ENCODE measurements around the gene ACLY. TPM values are rescaled to one million over a fixed set of nuclear protein-coding genes. Genes with fewer than 3 reads are reported as not detected.

Gene ACLY
- total RNA-seq, 1 donor: 446 TPM

DNA sequence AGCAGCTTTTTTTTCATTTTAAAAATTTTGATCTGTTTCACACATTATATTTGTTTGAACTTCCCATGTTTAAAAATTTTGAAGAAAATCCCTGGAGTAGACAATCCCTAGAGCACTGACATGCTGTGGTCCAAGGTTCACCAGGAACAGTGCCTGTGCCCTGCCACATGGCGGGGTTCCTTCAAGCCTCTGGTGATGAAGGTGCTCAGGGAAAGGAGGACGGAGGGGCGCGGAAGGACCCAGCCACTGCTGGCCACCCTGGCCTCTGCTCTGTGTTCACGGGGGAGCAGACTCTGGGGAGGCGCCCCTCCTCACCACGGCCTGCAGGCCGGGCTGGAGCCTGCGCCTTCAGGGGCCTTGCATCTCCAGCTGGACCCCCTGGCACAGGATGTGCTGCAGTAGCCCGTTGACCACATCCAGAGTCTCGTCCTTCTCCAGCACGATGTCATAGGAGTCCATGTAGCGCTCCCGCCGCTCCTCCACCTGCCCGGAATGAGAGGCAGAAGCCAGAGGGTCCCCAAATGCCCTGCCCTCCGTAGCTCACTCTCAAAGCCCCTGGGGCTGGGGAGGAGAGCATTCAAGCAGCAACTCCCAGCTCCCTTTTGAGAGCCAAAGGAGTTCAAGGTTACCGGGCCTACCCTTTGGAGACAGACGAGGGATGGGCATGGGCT lies 93.4 kb downstream of the ACLY start:
- TF ChIP-seq, protein P1, sequence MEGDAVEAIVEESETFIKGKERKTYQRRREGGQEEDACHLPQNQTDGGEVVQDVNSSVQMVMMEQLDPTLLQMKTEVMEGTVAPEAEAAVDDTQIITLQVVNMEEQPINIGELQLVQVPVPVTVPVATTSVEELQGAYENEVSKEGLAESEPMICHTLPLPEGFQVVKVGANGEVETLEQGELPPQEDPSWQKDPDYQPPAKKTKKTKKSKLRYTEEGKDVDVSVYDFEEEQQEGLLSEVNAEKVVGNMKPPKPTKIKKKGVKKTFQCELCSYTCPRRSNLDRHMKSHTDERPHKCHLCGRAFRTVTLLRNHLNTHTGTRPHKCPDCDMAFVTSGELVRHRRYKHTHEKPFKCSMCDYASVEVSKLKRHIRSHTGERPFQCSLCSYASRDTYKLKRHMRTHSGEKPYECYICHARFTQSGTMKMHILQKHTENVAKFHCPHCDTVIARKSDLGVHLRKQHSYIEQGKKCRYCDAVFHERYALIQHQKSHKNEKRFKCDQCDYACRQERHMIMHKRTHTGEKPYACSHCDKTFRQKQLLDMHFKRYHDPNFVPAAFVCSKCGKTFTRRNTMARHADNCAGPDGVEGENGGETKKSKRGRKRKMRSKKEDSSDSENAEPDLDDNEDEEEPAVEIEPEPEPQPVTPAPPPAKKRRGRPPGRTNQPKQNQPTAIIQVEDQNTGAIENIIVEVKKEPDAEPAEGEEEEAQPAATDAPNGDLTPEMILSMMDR (IDR thresholded peaks at IDR 0.05; ENCODE audit: insufficient read depth, low read depth, low read length): no peak
- no peak overlapping the region for H3K4me3 ChIP-seq (ENCODE audit: low read depth, low read length)
- no peak for DNase-seq (ENCODE audit: low read depth)

DNA sequence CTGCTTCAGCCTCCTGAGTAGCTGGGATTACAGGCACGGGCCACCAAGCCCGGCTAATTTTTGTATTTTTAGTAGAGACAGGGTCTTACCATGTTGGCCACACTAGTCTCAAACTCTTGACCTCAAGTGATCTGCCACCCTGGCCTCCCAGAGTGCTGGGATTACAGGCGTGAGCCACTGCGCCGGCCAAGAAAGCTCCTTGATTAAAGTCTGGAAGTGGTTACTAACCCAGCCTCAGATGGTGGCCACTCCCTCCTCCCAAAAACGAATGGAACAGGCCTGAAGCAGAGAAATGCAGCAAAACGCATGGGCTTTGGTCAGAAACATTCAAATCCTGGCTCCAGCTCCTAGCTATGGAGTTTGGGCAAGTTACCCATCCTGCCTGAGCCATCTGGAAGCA lies 94.7 kb downstream of the ACLY start:
- TF ChIP-seq, protein P1 (IDR thresholded peaks at IDR 0.05; ENCODE audit: insufficient read depth, low read depth, low read length): no peak
- H3K4me3 ChIP-seq (ENCODE audit: low read depth, low read length): no peak overlapping the region
- DNase-seq (ENCODE audit: low read depth): no peak

DNA sequence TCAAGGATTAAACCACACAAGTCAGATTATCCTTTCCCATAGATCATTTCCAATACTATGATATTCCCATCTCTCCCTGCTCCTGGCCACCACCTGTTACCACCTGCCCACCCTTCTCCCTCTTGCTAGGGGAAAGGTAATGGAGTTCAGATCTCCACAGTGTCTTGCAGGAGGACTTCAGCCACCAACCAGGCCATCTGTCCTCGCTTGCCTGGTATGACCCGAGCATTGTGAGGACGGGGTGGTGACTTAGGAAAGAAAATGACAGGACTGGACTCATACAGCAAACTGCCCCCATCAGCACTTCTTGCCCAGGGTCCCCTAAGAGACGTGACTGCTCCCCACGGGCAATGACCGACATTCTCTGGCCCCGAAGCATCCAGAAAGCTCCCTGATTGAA lies 95.2 kb downstream of the ACLY start:
- no peak overlapping the region for H3K4me3 ChIP-seq (ENCODE audit: low read depth, low read length)
- DNase-seq (ENCODE audit: low read depth): no peak
- TF ChIP-seq, protein P1 (IDR thresholded peaks at IDR 0.05; ENCODE audit: insufficient read depth, low read depth, low read length): no peak

DNA sequence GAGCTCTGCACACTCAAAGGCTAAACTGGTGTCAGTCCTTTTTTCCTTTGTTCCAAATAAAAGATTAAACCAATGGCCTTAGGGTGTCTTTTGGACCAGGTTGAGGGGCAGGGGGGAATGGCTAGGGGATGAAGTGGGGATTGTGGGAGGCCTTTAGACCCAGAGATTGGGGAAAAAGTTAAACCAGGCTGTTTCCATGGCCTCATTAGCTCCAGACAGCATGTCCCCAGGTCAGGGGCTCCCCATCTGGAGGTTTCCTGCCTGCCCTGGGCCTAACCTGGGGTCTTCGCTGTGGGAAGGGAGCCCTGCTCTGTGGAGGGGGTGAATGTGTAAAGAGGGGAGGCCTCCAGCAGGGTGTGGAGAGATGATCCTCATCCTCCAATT lies 95.6 kb downstream of the ACLY start:
- H3K4me3 ChIP-seq (ENCODE audit: low read depth, low read length): no peak overlapping the region
- DNase-seq (ENCODE audit: low read depth): no peak
- TF ChIP-seq, protein P1 (IDR thresholded peaks at IDR 0.05; ENCODE audit: insufficient read depth, low read depth, low read length): no peak

DNA sequence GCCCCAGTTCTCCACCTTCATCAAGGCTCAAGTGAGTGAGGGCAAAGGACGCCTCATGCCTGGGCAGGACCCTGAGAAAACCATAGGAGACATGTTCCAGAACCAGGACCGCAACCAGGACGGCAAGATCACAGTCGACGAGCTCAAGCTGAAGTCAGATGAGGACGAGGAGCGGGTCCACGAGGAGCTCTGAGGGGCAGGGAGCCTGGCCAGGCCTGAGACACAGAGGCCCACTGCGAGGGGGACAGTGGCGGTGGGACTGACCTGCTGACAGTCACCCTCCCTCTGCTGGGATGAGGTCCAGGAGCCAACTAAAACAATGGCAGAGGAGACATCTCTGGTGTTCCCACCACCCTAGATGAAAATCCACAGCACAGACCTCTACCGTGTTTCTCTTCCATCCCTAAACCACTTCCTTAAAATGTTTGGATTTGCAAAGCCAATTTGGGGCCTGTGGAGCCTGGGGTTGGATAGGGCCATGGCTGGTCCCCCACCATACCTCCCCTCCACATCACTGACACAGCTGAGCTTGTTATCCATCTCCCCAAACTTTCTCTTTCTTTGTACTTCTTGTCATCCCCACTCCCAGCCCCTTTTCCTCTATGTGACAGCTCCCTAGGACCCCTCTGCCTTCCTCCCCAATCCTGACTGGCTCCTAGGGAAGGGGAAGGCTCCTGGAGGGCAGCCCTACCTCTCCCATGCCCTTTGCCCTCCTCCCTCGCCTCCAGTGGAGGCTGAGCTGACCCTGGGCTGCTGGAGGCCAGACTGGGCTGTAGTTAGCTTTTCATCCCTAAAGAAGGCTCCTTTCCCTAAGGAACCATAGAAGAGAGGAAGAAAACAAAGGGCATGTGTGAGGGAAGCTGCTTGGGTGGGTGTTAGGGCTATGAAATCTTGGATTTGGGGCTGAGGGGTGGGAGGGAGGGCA lies 96.3 kb downstream of the ACLY start:
- TF ChIP-seq, protein P1 (IDR thresholded peaks at IDR 0.05; ENCODE audit: insufficient read depth, low read depth, low read length): no peak
- H3K4me3 ChIP-seq (ENCODE audit: low read depth, low read length): no peak overlapping the region
- no peak for DNase-seq (ENCODE audit: low read depth)

DNA sequence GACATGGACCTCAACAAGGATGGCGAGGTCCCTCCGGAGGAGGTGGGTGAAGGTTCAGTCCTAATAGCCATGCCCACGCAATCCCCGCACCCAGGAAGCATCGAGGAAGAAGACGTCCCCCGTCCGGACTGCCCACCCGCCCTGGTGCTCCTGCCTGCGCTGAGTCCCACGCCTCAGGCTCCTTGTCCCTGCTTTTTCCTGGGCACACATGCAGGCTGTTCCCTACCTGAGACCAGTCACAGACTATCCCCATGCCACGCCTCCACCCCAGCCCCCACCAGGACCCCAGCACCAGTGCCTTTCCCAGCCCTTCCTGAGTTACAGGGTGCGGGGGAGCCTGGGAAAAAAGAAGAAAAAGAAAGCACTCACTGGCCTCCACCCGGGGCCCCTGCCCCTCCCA lies 97.0 kb downstream of the ACLY start:
- H3K4me3 ChIP-seq (ENCODE audit: low read depth, low read length): no peak overlapping the region
- TF ChIP-seq, protein P1 (IDR thresholded peaks at IDR 0.05; ENCODE audit: insufficient read depth, low read depth, low read length): no peak
- no peak for DNase-seq (ENCODE audit: low read depth)
